Measurements from ENCODE around the gene NXPH2.

Gene NXPH2

GRCh38 chr2:138633049-138633448 is 147.1 kb downstream of the NXPH2 start:
- no peak for DNase-seq (ENCODE audit: low spot score)

- DNase-seq (ENCODE audit: low spot score), result no peak
Measured at GRCh38 chr2:138632066-138632620, 148.0 kb downstream of the NXPH2 start.

- DNase-seq (ENCODE audit: low spot score), result no peak
Measured at GRCh38 chr2:138630164-138630563, 150.0 kb downstream of the NXPH2 start.

- no peak for DNase-seq (ENCODE audit: low spot score)
Measured at GRCh38 chr2:138626148-138626547, 154.0 kb downstream of the NXPH2 start.

GRCh38 chr2:138622613-138623012 is 157.6 kb downstream of the NXPH2 start:
- no peak for DNase-seq (ENCODE audit: low spot score)

GRCh38 chr2:138621139-138621538 is 159.1 kb downstream of the NXPH2 start:
- DNase-seq (ENCODE audit: low spot score), result no peak

GRCh38 chr2:138620431-138620830 is 159.8 kb downstream of the NXPH2 start:
- DNase-seq (ENCODE audit: low spot score), result no peak

Data from CD4-positive, alpha-beta T cell treated with Interleukin-6 at 100 ng/mL for 8 hours (primary cell).